DND-41 (cell line): Measurements from ENCODE around the gene SH3BP1.

Experiments
- ATAC-seq: fragments of 200-7000 bp; cut with Tn5 transposase; 3 replicates; pipeline ENCODE4 v1.9.1; 2021; ENCODE audit warnings: low read depth; ENCODE audit not compliant: insufficient read depth
- DNase-seq: peaks from one replicate; pipeline ENCODE4 v3.0.0-alpha.2; 2020
- H2AFZ ChIP-seq: 2 replicates; pipeline ENCODE4 v1.6.0; 2012; ENCODE audit warnings: low read depth, low read length
- H3K27ac ChIP-seq: 2 replicates; pipeline ENCODE4 v1.5.1; 2012; ENCODE audit warnings: low read length, inconsistent platforms
- H3K27me3 ChIP-seq: fragments of 200-600 bp; sonication (generic); 2 replicates; pipeline ENCODE4 v1.6.0; 2012; ENCODE audit warnings: low read length, mild to moderate bottlenecking, inconsistent platforms; ENCODE audit not compliant: insufficient read depth, poor library complexity
- H3K36me3 ChIP-seq: 2 replicates; pipeline ENCODE4 v1.5.1; 2012; ENCODE audit warnings: low read length, inconsistent platforms; ENCODE audit not compliant: insufficient read depth
- H3K4me1 ChIP-seq: 2 replicates; pipeline ENCODE4 v1.5.1; 2012; ENCODE audit warnings: mild to moderate bottlenecking, low read length; ENCODE audit not compliant: insufficient read depth
- H3K4me2 ChIP-seq: 2 replicates; pipeline ENCODE4 v1.6.0; 2012; ENCODE audit warnings: mild to moderate bottlenecking, moderate library complexity, low read length, inconsistent platforms; ENCODE audit not compliant: insufficient read depth
- H3K4me3 ChIP-seq, 2 experiments: fragments of 200-600 bp in 1 of 2; shearing (Covaris generic) in 1 of 2; 2 replicates each; pipeline ENCODE4 v1.5.1; 2012 to 2016; ENCODE audit warnings: inconsistent platforms in 2 of 2, low read length in 2 of 2, mild to moderate bottlenecking in 2 of 2, low read depth in 1 of 2, moderate library complexity in 1 of 2
- H3K79me2 ChIP-seq: 2 replicates; pipeline ENCODE4 v1.6.0; 2012; ENCODE audit warnings: low read length, inconsistent platforms; ENCODE audit not compliant: insufficient read depth
- H3K9ac ChIP-seq: 2 replicates; pipeline ENCODE4 v1.6.0; 2012; ENCODE audit warnings: low read depth, mild to moderate bottlenecking, inconsistent platforms, low read length, moderate library complexity
- H3K9me3 ChIP-seq: 2 replicates; pipeline ENCODE4 v1.5.1; 2012; ENCODE audit warnings: low read length, moderate library complexity, mild to moderate bottlenecking, inconsistent platforms; ENCODE audit not compliant: insufficient read depth, severe bottlenecking
- H4K20me1 ChIP-seq: 2 replicates; pipeline ENCODE4 v1.6.0; 2012; ENCODE audit warnings: low read length; ENCODE audit not compliant: insufficient read depth
- EZH2 ChIP-seq: IDR thresholded peaks from 3 replicates; pipeline ENCODE4 v1.6.1; 2012; ENCODE audit warnings: borderline replicate concordance, low read depth, mild to moderate bottlenecking, moderate library complexity, low read length, inconsistent platforms; ENCODE audit not compliant: severe bottlenecking
- TF ChIP-seq, protein P1 (sequence below): IDR thresholded peaks from 2 replicates; pipeline ENCODE4 v1.5.1; 2012; ENCODE audit warnings: borderline replicate concordance, low read length, moderate library complexity, mild to moderate bottlenecking; ENCODE audit not compliant: poor library complexity, severe bottlenecking; ENCODE audit errors: extremely low read depth

Gene SH3BP1

DNA sequence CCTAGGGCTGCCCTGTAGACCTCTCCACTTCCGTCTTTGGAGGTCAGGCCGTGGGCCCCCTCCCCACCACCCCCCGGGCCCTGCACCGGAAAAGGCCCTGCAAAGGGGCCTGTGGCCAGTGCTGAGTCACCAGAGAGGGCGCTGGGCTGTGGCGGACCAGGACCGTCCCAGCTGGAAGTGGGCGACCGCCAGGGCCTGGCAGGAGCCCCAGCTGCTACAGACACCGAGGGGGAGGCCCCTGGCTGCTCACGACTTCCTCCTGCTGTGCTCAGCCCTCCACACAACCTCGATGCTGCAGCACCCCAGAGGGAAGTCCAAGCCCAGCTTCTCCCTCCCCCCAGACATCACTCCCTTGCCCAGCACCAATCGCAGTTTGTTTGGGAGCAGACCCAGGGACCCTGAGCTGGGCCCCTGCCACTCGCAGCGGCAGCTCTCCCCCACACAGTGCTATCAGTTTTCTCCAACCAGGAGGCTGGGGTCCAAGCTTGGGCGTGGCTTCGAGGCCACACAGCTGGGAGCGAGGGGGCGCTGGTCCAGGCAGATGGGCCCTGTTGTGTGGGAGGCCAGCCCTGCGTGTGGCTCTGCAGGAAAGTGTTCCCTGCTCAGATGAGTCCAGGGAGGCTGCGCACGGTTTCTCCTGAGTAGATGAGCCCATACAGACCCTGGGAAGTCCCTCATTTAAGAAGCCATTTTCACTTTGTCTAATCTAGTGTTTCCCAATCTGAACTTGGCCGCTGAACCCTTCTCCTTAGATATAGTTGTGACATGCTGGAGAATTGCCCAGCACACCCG, 5.6 kb upstream of the SH3BP1 start:
- H3K36me3 ChIP-seq = peaks cover 37% of the 10 kb centered on the region
- H3K9me3 ChIP-seq = no peaks in the 10 kb centered on the region
- no peak overlapping the region for H3K4me3 ChIP-seq
- H4K20me1 ChIP-seq = peaks cover 7% of the 10 kb centered on the region
- no peak overlapping the region for H3K27ac ChIP-seq
- DNase-seq (peak; percentile 17), ATAC-seq (no peak)
- H3K9ac ChIP-seq = no peak overlapping the region
- no peaks in the 10 kb centered on the region for H3K27me3 ChIP-seq
- H3K4me2 ChIP-seq = no peak overlapping the region
- H2AFZ ChIP-seq = no peak overlapping the region
- H3K4me1 ChIP-seq = peaks cover 31% of the 10 kb centered on the region
- H3K79me2 ChIP-seq = no peaks in the 10 kb centered on the region
- TF ChIP-seq EZH2 = no peak
- TF ChIP-seq, protein P1, sequence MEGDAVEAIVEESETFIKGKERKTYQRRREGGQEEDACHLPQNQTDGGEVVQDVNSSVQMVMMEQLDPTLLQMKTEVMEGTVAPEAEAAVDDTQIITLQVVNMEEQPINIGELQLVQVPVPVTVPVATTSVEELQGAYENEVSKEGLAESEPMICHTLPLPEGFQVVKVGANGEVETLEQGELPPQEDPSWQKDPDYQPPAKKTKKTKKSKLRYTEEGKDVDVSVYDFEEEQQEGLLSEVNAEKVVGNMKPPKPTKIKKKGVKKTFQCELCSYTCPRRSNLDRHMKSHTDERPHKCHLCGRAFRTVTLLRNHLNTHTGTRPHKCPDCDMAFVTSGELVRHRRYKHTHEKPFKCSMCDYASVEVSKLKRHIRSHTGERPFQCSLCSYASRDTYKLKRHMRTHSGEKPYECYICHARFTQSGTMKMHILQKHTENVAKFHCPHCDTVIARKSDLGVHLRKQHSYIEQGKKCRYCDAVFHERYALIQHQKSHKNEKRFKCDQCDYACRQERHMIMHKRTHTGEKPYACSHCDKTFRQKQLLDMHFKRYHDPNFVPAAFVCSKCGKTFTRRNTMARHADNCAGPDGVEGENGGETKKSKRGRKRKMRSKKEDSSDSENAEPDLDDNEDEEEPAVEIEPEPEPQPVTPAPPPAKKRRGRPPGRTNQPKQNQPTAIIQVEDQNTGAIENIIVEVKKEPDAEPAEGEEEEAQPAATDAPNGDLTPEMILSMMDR = no peak

DNA sequence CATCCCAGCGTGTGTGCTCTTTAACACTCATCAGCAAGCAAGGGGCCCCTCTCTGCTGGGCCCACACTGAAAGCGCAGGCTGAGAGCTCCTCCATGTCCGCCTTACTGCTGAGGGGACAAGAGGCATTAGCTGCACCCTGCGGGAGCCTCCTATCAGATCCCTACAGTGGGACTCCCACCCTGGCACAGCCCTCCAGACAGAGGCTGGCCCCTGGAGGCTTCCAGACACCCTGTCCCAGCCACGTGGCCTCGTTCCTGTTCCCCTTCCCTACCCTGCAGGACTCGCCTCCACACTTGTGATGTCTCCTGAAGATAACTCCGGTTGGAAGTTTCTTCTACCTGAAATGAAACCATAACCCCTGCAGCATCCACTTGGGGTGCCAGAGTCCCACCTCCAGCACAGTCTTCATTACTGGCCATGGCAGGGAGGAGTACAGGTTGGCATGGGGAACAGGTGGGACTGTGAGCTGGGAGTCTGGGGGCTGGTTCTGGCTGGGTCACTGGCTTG, 5.0 kb upstream of the SH3BP1 start:
- H2AFZ ChIP-seq = no peak overlapping the region
- H3K27ac ChIP-seq = no peak overlapping the region
- ATAC-seq (no peak), DNase-seq (no peak)
- TF ChIP-seq, protein P1 = peak; percentile 20
- no peak for TF ChIP-seq EZH2
- no peaks in the 10 kb centered on the region for H3K9me3 ChIP-seq
- H3K4me3 ChIP-seq = no peak overlapping the region
- peaks cover 32% of the 10 kb centered on the region for H3K36me3 ChIP-seq
- H3K9ac ChIP-seq = no peak overlapping the region
- H3K4me2 ChIP-seq = no peak overlapping the region
- peaks cover 7% of the 10 kb centered on the region for H4K20me1 ChIP-seq
- peaks cover 38% of the 10 kb centered on the region for H3K4me1 ChIP-seq
- no peaks in the 10 kb centered on the region for H3K79me2 ChIP-seq
- H3K27me3 ChIP-seq = no peaks in the 10 kb centered on the region

DNA sequence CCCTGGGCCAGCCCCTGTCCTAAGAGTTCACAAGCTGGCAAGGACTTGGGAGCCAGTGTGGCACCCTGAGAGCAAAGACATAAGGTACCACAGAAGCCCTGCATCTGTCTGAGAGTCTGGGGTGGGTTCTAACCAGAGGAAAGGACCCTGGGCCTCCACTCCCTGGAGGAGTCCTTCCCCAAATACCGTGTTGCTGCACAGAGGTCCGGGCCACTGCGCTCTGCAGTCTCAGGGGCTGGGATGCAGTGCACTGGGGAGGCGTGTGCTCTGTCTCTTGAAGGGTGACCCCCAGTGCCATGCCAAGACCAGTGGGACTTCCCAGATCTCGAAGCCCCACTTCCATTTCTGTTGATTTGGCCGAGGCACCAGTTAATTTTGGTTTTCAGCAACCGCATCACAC, 4.3 kb upstream of the SH3BP1 start:
- H3K4me2 ChIP-seq = no peak overlapping the region

More for the DNA sequence above, 4.3 kb upstream of the SH3BP1 start:
- H3K27ac ChIP-seq = no peak overlapping the region
- no peak for ATAC-seq
- H3K4me3 ChIP-seq = no peak overlapping the region
- peaks cover 25% of the 10 kb centered on the region for H3K36me3 ChIP-seq
- H2AFZ ChIP-seq = no peak overlapping the region
- TF ChIP-seq, protein P1 = no peak
- no peak for TF ChIP-seq EZH2
- H3K9me3 ChIP-seq = no peaks in the 10 kb centered on the region
- no peak for DNase-seq
- peaks cover 3% of the 10 kb centered on the region for H3K27me3 ChIP-seq
- H3K4me1 ChIP-seq = peaks cover 43% of the 10 kb centered on the region
- no peaks in the 10 kb centered on the region for H3K79me2 ChIP-seq
- peaks cover 7% of the 10 kb centered on the region for H4K20me1 ChIP-seq
- H3K9ac ChIP-seq = no peak overlapping the region
